ENCODE data around the gene SBF1. TPM values are rescaled to one million over a fixed set of nuclear protein-coding genes. Genes with fewer than 3 reads are reported as not detected.

Gene SBF1
- total and polyA plus RNA-seq, 2 of the 13 experiments (the other 11 are each of a cell fraction or from before 2014, with no cell fraction given): 31.7 to 40.9 TPM

GRCh38 chr22:50485221-50486131, 10.6 kb upstream of the SBF1 start (continued):
- TF ChIP-seq FOXA3 (CRISPR knock-in tag; IDR thresholded peaks at IDR 0.05) (0 out of 2 replicates have a peak, but pooled peaks have one; percentile 46), MAFG (CRISPR knock-in tag; IDR thresholded peaks at IDR 0.05) (no peak), ZNF143 (CRISPR knock-in tag; IDR thresholded peaks at IDR 0.05) (peak; percentile 17; the same call in 1 of the 2 replicates), SP140L (CRISPR knock-in tag; IDR thresholded peaks at IDR 0.05; ENCODE audit: borderline replicate concordance) (no peak), KDM5B (CRISPR knock-in tag; IDR thresholded peaks at IDR 0.05; ENCODE audit: borderline replicate concordance) (peak; percentile 50; the same call in 1 of the 2 replicates), ZBTB38 (CRISPR knock-in tag; IDR thresholded peaks at IDR 0.05) (0 out of 2 replicates have a peak, but pooled peaks have one; percentile 6), NR2F6 (IDR thresholded peaks at IDR 0.05) (peak; percentile 82), NR2F6 (CRISPR knock-in tag; IDR thresholded peaks at IDR 0.05) (peak; percentile 92), TOE1 (CRISPR knock-in tag; IDR thresholded peaks at IDR 0.05) (no peak), AHR (CRISPR knock-in tag; IDR thresholded peaks at IDR 0.05) (0 out of 2 replicates have a peak, but pooled peaks have one; percentile 38), ZNF607 (CRISPR knock-in tag; IDR thresholded peaks at IDR 0.05; ENCODE audit: borderline replicate concordance) (peak; percentile 47; the same call in 1 of the 2 replicates), ZNF709 (CRISPR knock-in tag; IDR thresholded peaks at IDR 0.05) (no peak), PHF21A (CRISPR knock-in tag; IDR thresholded peaks at IDR 0.05) (peak; percentile 45; the same call in 1 of the 2 replicates), SP2 (CRISPR knock-in tag; IDR thresholded peaks at IDR 0.05) (peak; percentile 22; the same call in 1 of the 2 replicates), DMTF1 (CRISPR knock-in tag; IDR thresholded peaks at IDR 0.05) (no peak), MAFF (IDR thresholded peaks at IDR 0.05; ENCODE audit: low read depth, low read length) (no peak), ZNF703 (CRISPR knock-in tag; IDR thresholded peaks at IDR 0.05; ENCODE audit: borderline replicate concordance) (peak; percentile 64; the same call in 1 of the 2 replicates), ZGPAT (CRISPR knock-in tag; IDR thresholded peaks at IDR 0.05) (peak; percentile 81)
- TF ChIP-seq, protein P1, sequence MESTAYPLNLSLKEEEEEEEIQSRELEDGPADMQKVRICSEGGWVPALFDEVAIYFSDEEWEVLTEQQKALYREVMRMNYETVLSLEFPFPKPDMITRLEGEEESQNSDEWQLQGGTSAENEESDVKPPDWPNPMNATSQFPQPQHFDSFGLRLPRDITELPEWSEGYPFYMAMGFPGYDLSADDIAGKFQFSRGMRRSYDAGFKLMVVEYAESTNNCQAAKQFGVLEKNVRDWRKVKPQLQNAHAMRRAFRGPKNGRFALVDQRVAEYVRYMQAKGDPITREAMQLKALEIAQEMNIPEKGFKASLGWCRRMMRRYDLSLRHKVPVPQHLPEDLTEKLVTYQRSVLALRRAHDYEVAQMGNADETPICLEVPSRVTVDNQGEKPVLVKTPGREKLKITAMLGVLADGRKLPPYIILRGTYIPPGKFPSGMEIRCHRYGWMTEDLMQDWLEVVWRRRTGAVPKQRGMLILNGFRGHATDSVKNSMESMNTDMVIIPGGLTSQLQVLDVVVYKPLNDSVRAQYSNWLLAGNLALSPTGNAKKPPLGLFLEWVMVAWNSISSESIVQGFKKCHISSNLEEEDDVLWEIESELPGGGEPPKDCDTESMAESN (CRISPR knock-in tag; conservative IDR thresholded peaks at IDR 0.05): 0 out of 2 replicates have a peak, but pooled peaks have one; percentile 58
- TF ChIP-seq, protein P2, sequence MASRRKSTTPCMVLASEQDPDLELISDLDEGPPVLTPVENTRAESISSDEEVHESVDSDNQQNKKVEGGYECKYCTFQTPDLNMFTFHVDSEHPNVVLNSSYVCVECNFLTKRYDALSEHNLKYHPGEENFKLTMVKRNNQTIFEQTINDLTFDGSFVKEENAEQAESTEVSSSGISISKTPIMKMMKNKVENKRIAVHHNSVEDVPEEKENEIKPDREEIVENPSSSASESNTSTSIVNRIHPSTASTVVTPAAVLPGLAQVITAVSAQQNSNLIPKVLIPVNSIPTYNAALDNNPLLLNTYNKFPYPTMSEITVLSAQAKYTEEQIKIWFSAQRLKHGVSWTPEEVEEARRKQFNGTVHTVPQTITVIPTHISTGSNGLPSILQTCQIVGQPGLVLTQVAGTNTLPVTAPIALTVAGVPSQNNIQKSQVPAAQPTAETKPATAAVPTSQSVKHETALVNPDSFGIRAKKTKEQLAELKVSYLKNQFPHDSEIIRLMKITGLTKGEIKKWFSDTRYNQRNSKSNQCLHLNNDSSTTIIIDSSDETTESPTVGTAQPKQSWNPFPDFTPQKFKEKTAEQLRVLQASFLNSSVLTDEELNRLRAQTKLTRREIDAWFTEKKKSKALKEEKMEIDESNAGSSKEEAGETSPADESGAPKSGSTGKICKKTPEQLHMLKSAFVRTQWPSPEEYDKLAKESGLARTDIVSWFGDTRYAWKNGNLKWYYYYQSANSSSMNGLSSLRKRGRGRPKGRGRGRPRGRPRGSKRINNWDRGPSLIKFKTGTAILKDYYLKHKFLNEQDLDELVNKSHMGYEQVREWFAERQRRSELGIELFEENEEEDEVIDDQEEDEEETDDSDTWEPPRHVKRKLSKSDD (CRISPR knock-in tag; IDR thresholded peaks at IDR 0.05; ENCODE audit: low read depth): 0 out of 2 replicates have a peak, but pooled peaks have one; percentile 17

Measured in HepG2 (cell line).